MM.1S (cell line): ENCODE data around the gene CNTNAP2.

Source experiments
- DNase-seq: peaks from one replicate; pipeline ENCODE4 v3.0.0-alpha.2; 2015
- H2AFZ ChIP-seq: fragments of 300-600 bp; sonication (generic); 2 replicates; pipeline ENCODE4 v1.6.0; 2016; ENCODE audit warnings: antibody characterized with exemption, low read length
- H3F3A ChIP-seq: fragments of 300-600 bp; sonication (generic); 2 replicates; pipeline ENCODE4 v1.6.1; 2016; ENCODE audit warnings: mild to moderate bottlenecking, antibody characterized with exemption, low read length, moderate library complexity, mixed read lengths; ENCODE audit not compliant: insufficient read depth
- H3K27ac ChIP-seq: fragments of 300-600 bp; sonication (generic); 2 replicates; pipeline ENCODE4 v1.5.1; 2016; ENCODE audit warnings: mild to moderate bottlenecking, low read length
- H3K27me3 ChIP-seq: fragments of 300-600 bp; sonication (generic); replicated peaks from 2 replicates; pipeline ENCODE4 v1.6.0; 2016; ENCODE audit warnings: low read length; ENCODE audit not compliant: insufficient read depth
- H3K36me3 ChIP-seq: fragments of 300-600 bp; sonication (generic); replicated peaks from 2 replicates; pipeline ENCODE4 v1.6.1; 2016; ENCODE audit warnings: mild to moderate bottlenecking, low read length, mixed read lengths; ENCODE audit not compliant: insufficient read depth
- H3K4me1 ChIP-seq: fragments of 300-600 bp; sonication (generic); 2 replicates; pipeline ENCODE4 v1.6.1; 2016; ENCODE audit warnings: low read length, mixed read lengths
- H3K4me2 ChIP-seq: fragments of 300-600 bp; sonication (generic); 2 replicates; pipeline ENCODE4 v1.6.0; 2016; ENCODE audit warnings: low read depth, low read length
- H3K4me3 ChIP-seq: fragments of 300-600 bp; sonication (generic); 2 replicates; pipeline ENCODE4 v1.5.1; 2016; ENCODE audit warnings: low read length, mixed read lengths
- H3K79me2 ChIP-seq: fragments of 300-600 bp; sonication (generic); 2 replicates; pipeline ENCODE4 v1.6.1; 2016; ENCODE audit warnings: mixed run types, low read length, mixed read lengths
- H3K9ac ChIP-seq: fragments of 300-600 bp; sonication (generic); 2 replicates; pipeline ENCODE4 v1.6.1; 2016; ENCODE audit warnings: low read length, mixed read lengths
- H3K9me2 ChIP-seq: fragments of 300-600 bp; sonication (generic); replicated peaks from 2 replicates; pipeline ENCODE4 v1.6.1; 2016; ENCODE audit warnings: mild to moderate bottlenecking, low read length, mixed read lengths; ENCODE audit not compliant: insufficient read depth
- H3K9me3 ChIP-seq: fragments of 300-600 bp; sonication (generic); replicated peaks from 2 replicates; pipeline ENCODE4 v1.6.1; 2016; ENCODE audit warnings: mild to moderate bottlenecking, low read length, mixed read lengths; ENCODE audit not compliant: insufficient read depth
- H4K20me1 ChIP-seq: fragments of 300-600 bp; sonication (generic); 2 replicates; pipeline ENCODE4 v1.6.1; 2016; ENCODE audit warnings: mild to moderate bottlenecking, low read length, moderate library complexity, mixed read lengths; ENCODE audit not compliant: insufficient read depth
- CTCF ChIP-seq: fragments of 300-600 bp; sonication (generic); IDR thresholded peaks from 2 replicates; pipeline ENCODE4 v1.5.1; 2016; ENCODE audit warnings: antibody characterized with exemption, low read length, mixed read lengths
- EZH2 ChIP-seq: fragments of 300-600 bp; sonication (generic); optimal IDR thresholded peaks from 2 replicates; pipeline ENCODE3; 2017; ENCODE audit warnings: low read depth, mild to moderate bottlenecking, antibody characterized with exemption, low read length, mixed read lengths
- EZH2phosphoT487 ChIP-seq: fragments of 300-600 bp; sonication (generic); IDR thresholded peaks from 2 replicates; pipeline ENCODE4 v1.6.1; 2018; ENCODE audit warnings: antibody characterized with exemption, low read length

CNTNAP2 gene

DNA sequence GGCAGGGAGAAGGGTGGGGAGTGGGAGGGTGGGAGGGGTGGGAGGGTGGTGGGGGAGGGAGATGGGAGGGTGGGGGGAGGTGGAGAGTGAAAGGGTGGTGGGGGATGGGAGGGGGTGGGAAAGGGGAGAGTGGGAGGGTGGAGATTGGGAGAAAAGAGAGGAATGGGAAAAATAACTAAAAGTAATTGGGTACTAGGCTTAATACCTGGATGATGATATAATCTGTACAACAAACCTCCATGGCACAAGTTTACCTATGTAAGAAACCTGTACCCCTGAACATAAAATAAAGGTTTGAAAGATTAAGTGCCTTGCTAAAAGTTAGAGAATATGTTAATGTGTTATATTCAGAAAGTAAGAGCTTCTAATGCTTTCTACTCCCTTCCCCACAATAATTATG lies 564.9 kb downstream of the CNTNAP2 start:
- Histone ChIP-seq H3K4me3 (no peak overlapping the region), H2AFZ (no peak overlapping the region), H3K36me3 (no peaks in the 10 kb centered on the region), H3K4me1 (no peaks in the 10 kb centered on the region), H3F3A (no peaks in the 10 kb centered on the region), H3K27me3 (no peaks in the 10 kb centered on the region), H3K9me2 (no peaks in the 10 kb centered on the region), H3K79me2 (no peaks in the 10 kb centered on the region), H4K20me1 (no peaks in the 10 kb centered on the region), H3K4me2 (no peak overlapping the region), H3K9ac (no peak overlapping the region), H3K9me3 (no peaks in the 10 kb centered on the region), H3K27ac (no peak overlapping the region)
- TF ChIP-seq EZH2phosphoT487 (no peak), EZH2 (no peak), CTCF (no peak)
- DNase-seq: no peak

DNA sequence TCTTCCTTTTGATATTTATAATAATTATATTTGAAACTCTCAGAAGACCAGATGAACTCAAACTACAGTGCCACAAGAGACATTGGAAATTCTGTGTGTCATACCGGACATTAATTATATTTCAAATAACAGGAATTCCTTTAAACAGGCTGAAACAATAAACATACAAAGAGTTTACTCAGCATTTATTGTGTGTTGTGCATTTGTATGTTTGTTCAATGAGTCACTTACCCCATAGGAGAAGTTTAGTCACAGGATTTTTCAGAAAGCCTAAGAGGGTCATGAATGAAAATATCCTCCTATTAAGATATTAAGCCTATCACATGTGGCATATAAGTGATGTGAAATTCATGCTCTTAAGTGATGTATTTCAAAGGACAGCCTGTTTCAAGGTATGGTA lies 566.8 kb downstream of the CNTNAP2 start:
- TF ChIP-seq EZH2: no peak
- no peak for TF ChIP-seq EZH2phosphoT487
- no peak for TF ChIP-seq CTCF
- Histone ChIP-seq H3K9me2 (no peaks in the 10 kb centered on the region), H3K9me3 (no peaks in the 10 kb centered on the region), H3K9ac (no peak overlapping the region), H2AFZ (no peak overlapping the region), H3K79me2 (no peaks in the 10 kb centered on the region), H3F3A (no peaks in the 10 kb centered on the region), H3K27me3 (no peaks in the 10 kb centered on the region), H3K4me2 (no peak overlapping the region), H3K27ac (no peak overlapping the region), H3K4me1 (no peaks in the 10 kb centered on the region), H3K4me3 (no peak overlapping the region), H4K20me1 (no peaks in the 10 kb centered on the region), H3K36me3 (no peaks in the 10 kb centered on the region)
- DNase-seq: no peak

- Histone ChIP-seq H3K4me3 (no peak overlapping the region), H3K4me1 (no peaks in the 10 kb centered on the region), H3K9me3 (no peaks in the 10 kb centered on the region), H3K27me3 (no peaks in the 10 kb centered on the region), H4K20me1 (no peaks in the 10 kb centered on the region), H3K9me2 (no peaks in the 10 kb centered on the region), H3K36me3 (no peaks in the 10 kb centered on the region), H3K79me2 (no peaks in the 10 kb centered on the region), H3K4me2 (no peak overlapping the region), H3F3A (no peaks in the 10 kb centered on the region), H2AFZ (no peak overlapping the region), H3K9ac (no peak overlapping the region), H3K27ac (no peak overlapping the region)
- DNase-seq: no peak
- TF ChIP-seq CTCF (no peak), EZH2phosphoT487 (no peak), EZH2 (no peak)
Measured at GRCh38 chr7:146690987-146691386, 574.4 kb downstream of the CNTNAP2 start.
